ENCODE results near the gene SPDEF.

SPDEF gene

GRCh38 chr6:34583461-34583860, 27.3 kb upstream of the SPDEF start:
- no peak for DNase-seq

- DNase-seq = no peak
Measured at GRCh38 chr6:34581561-34581920, 25.4 kb upstream of the SPDEF start.

- no peak for DNase-seq
Measured at GRCh38 chr6:34580707-34581560, 24.8 kb upstream of the SPDEF start.

GRCh38 chr6:34578445-34579262, 22.5 kb upstream of the SPDEF start:
- no peak for DNase-seq

GRCh38 chr6:34576286-34576955, 20.3 kb upstream of the SPDEF start:
- DNase-seq = no peak

- DNase-seq = no peak
Measured at GRCh38 chr6:34575326-34575725, 19.2 kb upstream of the SPDEF start.

- DNase-seq = no peak
Measured at GRCh38 chr6:34574647-34575293, 18.6 kb upstream of the SPDEF start.

- DNase-seq = no peak
Measured at GRCh38 chr6:34573567-34574183, 17.5 kb upstream of the SPDEF start.

- no peak for DNase-seq
Measured at GRCh38 chr6:34572585-34572984, 16.5 kb upstream of the SPDEF start.

- DNase-seq = no peak
Measured at GRCh38 chr6:34572021-34572420, 15.9 kb upstream of the SPDEF start.

- DNase-seq = no peak
Measured at GRCh38 chr6:34571388-34571787, 15.3 kb upstream of the SPDEF start.

- DNase-seq = no peak
Measured at GRCh38 chr6:34570066-34570833, 14.1 kb upstream of the SPDEF start.

GRCh38 chr6:34569361-34569973, 13.3 kb upstream of the SPDEF start:
- DNase-seq = no peak

GRCh38 chr6:34568341-34569201, 12.4 kb upstream of the SPDEF start:
- no peak for DNase-seq

- DNase-seq = no peak
Measured at GRCh38 chr6:34566830-34567546, 10.9 kb upstream of the SPDEF start.

GRCh38 chr6:34565722-34566137, 9.6 kb upstream of the SPDEF start:
- no peak for DNase-seq

- no peak for DNase-seq
Measured at GRCh38 chr6:34564181-34564580, 8.1 kb upstream of the SPDEF start.

GRCh38 chr6:34563513-34563870, 7.4 kb upstream of the SPDEF start:
- DNase-seq = no peak

- no peak for DNase-seq
Measured at GRCh38 chr6:34562861-34563512, 6.9 kb upstream of the SPDEF start.
